GM12872 (cell line): ENCODE data around the gene HAND1.

Experiments used
- TF ChIP-seq, protein P1 (sequence below): IDR thresholded peaks from 3 replicates; pipeline ENCODE4 v1.5.1; 2011; ENCODE audit warnings: low read depth, mild to moderate bottlenecking, low read length, moderate library complexity; ENCODE audit not compliant: insufficient read depth

Gene HAND1

DNA sequence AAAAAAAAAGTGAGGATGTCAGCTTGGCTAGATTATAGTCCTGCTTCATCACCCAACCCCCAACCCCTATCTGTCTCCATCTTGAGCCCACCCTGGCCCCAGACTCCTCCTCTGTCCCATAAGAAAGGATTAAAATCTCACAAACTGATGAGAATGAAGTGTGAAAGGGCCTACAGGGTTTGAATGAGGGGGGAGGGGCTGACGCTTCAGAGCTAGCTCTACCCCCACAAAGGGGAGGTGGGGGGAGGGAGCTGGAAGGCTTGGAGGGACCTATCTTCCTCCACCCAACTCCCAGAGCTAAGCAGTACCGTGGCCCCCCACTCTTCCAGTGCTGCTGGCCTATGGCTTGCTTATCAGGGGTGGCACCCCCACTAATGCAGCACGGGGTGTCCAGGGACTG, 43.7 kb upstream of the HAND1 start:
- TF ChIP-seq, protein P1, sequence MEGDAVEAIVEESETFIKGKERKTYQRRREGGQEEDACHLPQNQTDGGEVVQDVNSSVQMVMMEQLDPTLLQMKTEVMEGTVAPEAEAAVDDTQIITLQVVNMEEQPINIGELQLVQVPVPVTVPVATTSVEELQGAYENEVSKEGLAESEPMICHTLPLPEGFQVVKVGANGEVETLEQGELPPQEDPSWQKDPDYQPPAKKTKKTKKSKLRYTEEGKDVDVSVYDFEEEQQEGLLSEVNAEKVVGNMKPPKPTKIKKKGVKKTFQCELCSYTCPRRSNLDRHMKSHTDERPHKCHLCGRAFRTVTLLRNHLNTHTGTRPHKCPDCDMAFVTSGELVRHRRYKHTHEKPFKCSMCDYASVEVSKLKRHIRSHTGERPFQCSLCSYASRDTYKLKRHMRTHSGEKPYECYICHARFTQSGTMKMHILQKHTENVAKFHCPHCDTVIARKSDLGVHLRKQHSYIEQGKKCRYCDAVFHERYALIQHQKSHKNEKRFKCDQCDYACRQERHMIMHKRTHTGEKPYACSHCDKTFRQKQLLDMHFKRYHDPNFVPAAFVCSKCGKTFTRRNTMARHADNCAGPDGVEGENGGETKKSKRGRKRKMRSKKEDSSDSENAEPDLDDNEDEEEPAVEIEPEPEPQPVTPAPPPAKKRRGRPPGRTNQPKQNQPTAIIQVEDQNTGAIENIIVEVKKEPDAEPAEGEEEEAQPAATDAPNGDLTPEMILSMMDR: no peak

GRCh38 chr5:154520861-154521453, 42.9 kb upstream of the HAND1 start:
- TF ChIP-seq, protein P1: peak; percentile 92

GRCh38 chr5:154519359-154519758, 41.3 kb upstream of the HAND1 start:
- TF ChIP-seq, protein P1: no peak

GRCh38 chr5:154518438-154518867, 40.4 kb upstream of the HAND1 start:
- TF ChIP-seq, protein P1: no peak

GRCh38 chr5:154517810-154518437, 39.9 kb upstream of the HAND1 start:
- TF ChIP-seq, protein P1: no peak

DNA sequence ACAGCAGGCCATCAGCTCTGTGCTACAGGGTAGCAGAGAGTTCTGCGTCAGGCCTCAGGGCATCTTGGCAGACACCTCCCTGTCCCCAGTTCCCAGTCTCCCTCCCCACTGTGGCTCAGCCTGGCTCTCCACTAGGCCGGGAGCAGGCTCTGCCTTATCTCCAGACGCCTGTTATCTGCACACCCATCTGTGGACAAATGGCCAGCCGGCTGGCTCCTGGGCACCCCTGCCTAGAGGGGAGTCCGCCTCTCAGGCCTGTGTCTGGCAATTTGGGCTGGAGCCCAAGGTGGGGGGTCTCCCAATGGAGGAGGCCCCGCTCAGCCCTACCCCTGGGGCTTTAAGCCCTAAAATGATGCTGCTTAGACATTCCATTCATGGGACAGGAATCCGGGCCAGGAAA, 39.2 kb upstream of the HAND1 start:
- TF ChIP-seq, protein P1: no peak

DNA sequence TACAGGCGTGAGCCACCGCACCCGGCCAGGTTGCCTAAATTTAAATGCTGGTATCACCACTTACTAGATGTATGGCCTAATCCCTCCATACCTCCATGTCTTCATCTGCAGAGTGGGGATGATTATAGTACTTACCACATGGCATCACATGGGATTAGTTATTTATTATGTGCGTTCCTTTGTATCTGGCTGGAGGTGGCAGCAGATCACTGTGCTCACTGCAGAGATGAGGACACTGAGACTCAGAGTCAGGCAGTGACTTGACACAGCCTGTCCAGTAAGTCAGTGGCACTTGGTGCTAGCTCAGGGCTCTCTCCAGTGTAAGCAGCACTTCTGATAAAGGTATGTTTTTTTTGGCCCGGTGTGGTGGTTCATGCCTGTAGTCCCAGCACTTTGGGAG, 38.4 kb upstream of the HAND1 start:
- TF ChIP-seq, protein P1: no peak
